WTC11 (cell line): ENCODE measurements around the gene TRIM22.

Experiments
- ATF3 ChIP-seq: sonication (generic); formaldehyde crosslinking; conservative IDR thresholded peaks from 2 replicates; pipeline ENCODE4 v1.8.1; 2022; ENCODE audit warnings: mild to moderate bottlenecking, missing genetic modification reagents
- CDX4 ChIP-seq: fragments of 250-450 bp; sonication (Bioruptor Pico); IDR thresholded peaks from 2 replicates; pipeline ENCODE4 v1.9.0; 2021; ENCODE audit warnings: moderate library complexity, mild to moderate bottlenecking, inconsistent platforms, borderline replicate concordance
- CTCF ChIP-seq: fragments of 200-600 bp; IDR thresholded peaks from 2 replicates; pipeline ENCODE4 v1.8.0; 2022; ENCODE audit warnings: antibody characterized with exemption
- TEAD4 ChIP-seq: sonication (generic); formaldehyde crosslinking; IDR thresholded peaks from 2 replicates; pipeline ENCODE4 v1.8.0; 2022; ENCODE audit warnings: mild to moderate bottlenecking, missing genetic modification reagents
- USF2 ChIP-seq: sonication (generic); formaldehyde crosslinking; IDR thresholded peaks from 2 replicates; pipeline ENCODE4 v1.8.1; 2023; ENCODE audit warnings: mild to moderate bottlenecking, missing genetic modification reagents, moderate library complexity
- ZNF263 ChIP-seq: sonication (generic); formaldehyde crosslinking; IDR thresholded peaks from 2 replicates; pipeline ENCODE4 v1.8.1; 2022; ENCODE audit warnings: low read depth, mild to moderate bottlenecking, moderate library complexity, missing genetic modification reagents

GRCh38 chr11:5655474-5655873 lies 34.1 kb upstream of the TRIM22 start:
- TF ChIP-seq TEAD4 (CRISPR knock-in tag) (no peak), CTCF (no peak), CDX4 (CRISPR knock-in tag) (no peak), ZNF263 (CRISPR knock-in tag) (no peak), USF2 (CRISPR knock-in tag) (no peak), ATF3 (CRISPR knock-in tag) (no peak)
